ENCODE measurements around the gene ATXN3. TPM values are rescaled to one million over a fixed set of nuclear protein-coding genes. Genes with fewer than 3 reads are reported as not detected.
"Not testable (repeated sequence)": the region's sequence is repeated elsewhere in the genome, so short reads cannot be mapped to it uniquely, and the experiment has no call there.

The ATXN3 gene
- polyA plus RNA-seq, 2 of the 4 experiments (the other 2 are of a cell fraction): 23.8 to 41.8 TPM

GRCh38 chr14:92058006-92058917 lies 48.1 kb downstream of the ATXN3 start:
- Histone ChIP-seq H3K9me3 (no peaks in the 10 kb centered on the region), H3K27ac (no peak overlapping the region), H3K4me1 (no peaks in the 10 kb centered on the region), H3K4me3 (no peak overlapping the region), H3K4me2 (no peak overlapping the region)
- POLR2A ChIA-PET: no interaction called here
- WGBS (ENCODE audit: missing lambda C conversion rate): 85% methylated on average over 9 of the region's 9 CpGs
- no peak for ATAC-seq
- no peak for FAIRE-seq
- no peak for DNase-seq (ENCODE audit: low read depth in 1 of 2, low spot score in 1 of 2)
- CTCF ChIA-PET: no interaction called here
- TF ChIP-seq FOXS1 (CRISPR knock-in tag; IDR thresholded peaks at IDR 0.05) (no peak), EP300 (IDR thresholded peaks at IDR 0.05) (no peak), EHF (CRISPR knock-in tag; IDR thresholded peaks at IDR 0.05) (no peak)

- FAIRE-seq (no peak), ATAC-seq (no peak), DNase-seq (ENCODE audit: low read depth in 1 of 2, low spot score in 1 of 2) (no peak)
- WGBS (ENCODE audit: missing lambda C conversion rate): 75% methylated on average over 3 of the region's 3 CpGs
- ChIA-PET CTCF (interaction anchor here (1.1 kb wide), 1 partner anchor 52 kb away, joined by 3 read pairs; no protein-coding TSS in a partner anchor), POLR2A (interaction anchor here (1.0 kb wide), 1 partner anchor 9 kb away, joined by 3 read pairs; no protein-coding TSS in a partner anchor)
- Histone ChIP-seq H3K4me1 (no peaks in the 10 kb centered on the region), H3K9me3 (no peaks in the 10 kb centered on the region), H3K4me3 (no peak overlapping the region), H3K4me2 (no peak overlapping the region), H3K27ac (no peak overlapping the region)
- no peak for TF ChIP-seq ESRRA (IDR thresholded peaks at IDR 0.05; ENCODE audit: borderline replicate concordance, low read length)
- TF ChIP-seq EHMT2 (IDR thresholded peaks at IDR 0.05; ENCODE audit: low read depth): no peak
- TF ChIP-seq MAX (IDR thresholded peaks at IDR 0.05): no peak
- no peak for TF ChIP-seq RARB (CRISPR knock-in tag; IDR thresholded peaks at IDR 0.05)
- no peak for TF ChIP-seq HMGXB4 (CRISPR knock-in tag; IDR thresholded peaks at IDR 0.05; ENCODE audit: borderline replicate concordance)
- no peak for TF ChIP-seq POLR2A (IDR thresholded peaks at IDR 0.05; ENCODE audit: low read length)
- no peak for TF ChIP-seq ELK1 (IDR thresholded peaks at IDR 0.05; ENCODE audit: low read depth, low read length)
- TF ChIP-seq HOXB5 (CRISPR knock-in tag; IDR thresholded peaks at IDR 0.05): no peak
- no peak for TF ChIP-seq ZC3H11A (IDR thresholded peaks at IDR 0.05)
- TF ChIP-seq GATA3 (IDR thresholded peaks at IDR 0.05; ENCODE audit: borderline replicate concordance): no peak
- no peak for TF ChIP-seq EHF (CRISPR knock-in tag; IDR thresholded peaks at IDR 0.05)
- TF ChIP-seq, protein P1, sequence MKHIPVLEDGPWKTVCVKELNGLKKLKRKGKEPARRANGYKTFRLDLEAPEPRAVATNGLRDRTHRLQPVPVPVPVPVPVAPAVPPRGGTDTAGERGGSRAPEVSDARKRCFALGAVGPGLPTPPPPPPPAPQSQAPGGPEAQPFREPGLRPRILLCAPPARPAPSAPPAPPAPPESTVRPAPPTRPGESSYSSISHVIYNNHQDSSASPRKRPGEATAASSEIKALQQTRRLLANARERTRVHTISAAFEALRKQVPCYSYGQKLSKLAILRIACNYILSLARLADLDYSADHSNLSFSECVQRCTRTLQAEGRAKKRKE (CRISPR knock-in tag; IDR thresholded peaks at IDR 0.05; ENCODE audit: low read depth): no peak
- no peak for TF ChIP-seq TFCP2L1 (CRISPR knock-in tag; IDR thresholded peaks at IDR 0.05)
- TF ChIP-seq TP53 (CRISPR knock-in tag; IDR thresholded peaks at IDR 0.05): no peak
- no peak for TF ChIP-seq NPAS2 (CRISPR knock-in tag; IDR thresholded peaks at IDR 0.05; ENCODE audit: borderline replicate concordance)
- no peak for TF ChIP-seq ZSCAN20 (CRISPR knock-in tag; IDR thresholded peaks at IDR 0.05)
- no peak for TF ChIP-seq RFX5 (IDR thresholded peaks at IDR 0.05)
- no peak for TF ChIP-seq NR3C1 (IDR thresholded peaks at IDR 0.05)
- no peak for TF ChIP-seq RAD21 (conservative IDR thresholded peaks at IDR 0.05 in 1 of 2, IDR thresholded peaks at IDR 0.05 in 1 of 2)
Measured at GRCh38 chr14:92049781-92050180, 56.6 kb downstream of the ATXN3 start.

DNA sequence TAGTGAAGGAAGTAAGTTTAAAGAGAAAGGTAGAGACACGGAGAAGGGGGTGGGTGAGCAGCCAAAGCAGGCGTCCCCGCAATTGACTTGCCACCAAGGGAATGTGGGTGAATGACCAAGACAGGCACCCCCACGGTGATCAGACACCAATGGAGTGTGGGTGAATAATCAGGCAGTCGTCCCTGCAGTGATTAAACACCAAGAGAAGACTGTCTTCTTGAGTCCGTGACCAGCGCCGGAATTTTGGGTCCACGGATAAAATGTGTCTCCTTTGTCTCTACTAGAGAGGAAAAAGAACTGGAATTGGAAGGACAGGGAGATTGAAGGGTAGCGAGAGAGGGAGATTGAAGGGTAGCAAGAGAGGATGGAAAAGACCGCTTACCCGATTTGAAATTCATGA lies 57.2 kb downstream of the ATXN3 start:
- CTCF ChIA-PET: interaction anchor here (1.1 kb wide), 1 partner anchor 52 kb away, joined by 3 read pairs; no protein-coding TSS in a partner anchor
- DNase-seq (ENCODE audit: low read depth in 1 of 2, low spot score in 1 of 2); ATAC-seq; FAIRE-seq; H3K4me1 ChIP-seq; H3K27ac ChIP-seq; H3K9me3 ChIP-seq; H3K4me3 ChIP-seq; H3K4me2 ChIP-seq: not testable (repeated sequence)
- POLR2A ChIA-PET: interaction anchor here (1.0 kb wide), 1 partner anchor 9 kb away, joined by 3 read pairs; no protein-coding TSS in a partner anchor
- WGBS (ENCODE audit: missing lambda C conversion rate): 89% methylated on average over 12 of the region's 12 CpGs

DNA sequence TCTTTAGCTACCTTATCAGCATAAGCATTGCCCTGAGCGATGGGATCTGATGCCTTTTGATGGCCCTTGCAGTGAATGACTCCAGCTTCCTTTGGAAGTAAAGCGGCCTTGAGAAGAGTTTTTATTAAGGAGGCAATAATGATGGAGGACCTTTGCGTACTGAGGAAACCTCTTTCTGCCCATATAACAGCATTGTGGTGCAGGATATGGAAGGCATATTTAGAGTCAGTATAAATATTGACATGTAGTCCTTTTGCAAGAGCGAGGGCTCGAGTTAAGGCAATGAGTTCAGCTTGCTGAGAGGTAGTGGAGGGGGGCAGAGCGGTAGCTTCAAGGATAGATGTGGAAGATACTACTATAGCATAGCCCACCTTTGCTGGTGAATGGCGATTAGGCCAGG lies 60.5 kb downstream of the ATXN3 start:
- ATAC-seq; H3K4me1 ChIP-seq; DNase-seq (ENCODE audit: low read depth in 1 of 2, low spot score in 1 of 2); FAIRE-seq; H3K27ac ChIP-seq; H3K4me3 ChIP-seq; H3K9me3 ChIP-seq; POLR2A ChIA-PET; H3K4me2 ChIP-seq: not testable (repeated sequence)
- 86% methylated on average over 7 of the region's 7 CpGs for WGBS (ENCODE audit: missing lambda C conversion rate)
- CTCF ChIA-PET: interaction anchor here (0.6 to 1.2 kb wide), 2 partner anchors 24 to 28 kb away, joined by 3 to 4 read pairs; no protein-coding TSS in a partner anchor

GRCh38 chr14:92041766-92042165 lies 64.6 kb downstream of the ATXN3 start:
- H3K9me3 ChIP-seq; DNase-seq (ENCODE audit: low read depth in 1 of 2, low spot score in 1 of 2); H3K4me3 ChIP-seq; H3K4me2 ChIP-seq; H3K27ac ChIP-seq; ATAC-seq; POLR2A ChIA-PET; FAIRE-seq; CTCF ChIA-PET: not testable (repeated sequence)
- WGBS (ENCODE audit: missing lambda C conversion rate): 84% methylated on average over 2 of the region's 2 CpGs
- peaks cover 14% of the 10 kb centered on the region for H3K4me1 ChIP-seq

Data from A549 (cell line).